ENCODE results near the gene XRCC4. TPM values are rescaled to one million over a fixed set of nuclear protein-coding genes. Genes with fewer than 3 reads are reported as not detected.

Gene XRCC4
- polyA plus RNA-seq, 1 donor from 2014 or later: 22.9 TPM

- Histone ChIP-seq H3K4me2 (ENCODE audit: low read length) (no peak overlapping the region), H3F3A (ENCODE audit: insufficient read depth, low read length, poor library complexity, severe bottlenecking) (no peaks in the 10 kb centered on the region), H3K9me2 (ENCODE audit: insufficient read depth, low read length) (no peaks in the 10 kb centered on the region), H3K27me3 (ENCODE audit: insufficient read depth, low read depth, low read length) (no peaks in the 10 kb centered on the region), H3K4me3 (ENCODE audit: low read length) (no peak overlapping the region), H2AFZ (ENCODE audit: low read depth, low read length) (no peak overlapping the region), H4K20me1 (ENCODE audit: insufficient read depth) (no peaks in the 10 kb centered on the region), H3K27ac (ENCODE audit: low read length) (no peak overlapping the region), H3K36me3 (ENCODE audit: insufficient read depth, low read length) (peaks cover 10% of the 10 kb centered on the region), H3K9ac (ENCODE audit: low read length) (no peak overlapping the region), H3K79me2 (replicated peaks; ENCODE audit: insufficient read depth, low read length) (peaks cover 37% of the 10 kb centered on the region), H3K9me3 (ENCODE audit: low read length) (no peaks in the 10 kb centered on the region)
- no peak for TF ChIP-seq MXI1 (conservative IDR thresholded peaks at IDR 0.05; ENCODE audit: poor library complexity, severe bottlenecking)
- TF ChIP-seq CTCF (IDR thresholded peaks at IDR 0.05; ENCODE audit: poor library complexity, severe bottlenecking): no peak
- TF ChIP-seq TAF1 (IDR thresholded peaks at IDR 0.05; ENCODE audit: low read depth): no peak
- TF ChIP-seq EZH2 (IDR thresholded peaks at IDR 0.05; ENCODE audit: borderline replicate concordance, insufficient read depth, low read length, poor library complexity, severe bottlenecking): no peak
- no peak for TF ChIP-seq EP300 (conservative IDR thresholded peaks at IDR 0.05; ENCODE audit: poor library complexity, severe bottlenecking)
- TF ChIP-seq RAD21 (conservative IDR thresholded peaks at IDR 0.05): no peak
- no peak for TF ChIP-seq SMC3 (conservative IDR thresholded peaks at IDR 0.05; ENCODE audit: poor library complexity)
- no peak for TF ChIP-seq REST (IDR thresholded peaks at IDR 0.05; ENCODE audit: borderline replicate concordance)
- no peak for TF ChIP-seq POLR2AphosphoS5 (IDR thresholded peaks at IDR 0.05)
Measured at GRCh38 chr5:83055166-83055565, 22.2 kb upstream of the XRCC4 start.

GRCh38 chr5:83058726-83059125 lies 18.6 kb upstream of the XRCC4 start:
- no peak for TF ChIP-seq EP300 (conservative IDR thresholded peaks at IDR 0.05; ENCODE audit: poor library complexity, severe bottlenecking)
- no peak for TF ChIP-seq RAD21 (conservative IDR thresholded peaks at IDR 0.05)
- TF ChIP-seq SMC3 (conservative IDR thresholded peaks at IDR 0.05; ENCODE audit: poor library complexity): no peak
- no peak for TF ChIP-seq EZH2 (IDR thresholded peaks at IDR 0.05; ENCODE audit: borderline replicate concordance, insufficient read depth, low read length, poor library complexity, severe bottlenecking)
- TF ChIP-seq MXI1 (conservative IDR thresholded peaks at IDR 0.05; ENCODE audit: poor library complexity, severe bottlenecking): no peak
- no peak for TF ChIP-seq TAF1 (IDR thresholded peaks at IDR 0.05; ENCODE audit: low read depth)
- no peak for TF ChIP-seq CTCF (IDR thresholded peaks at IDR 0.05; ENCODE audit: poor library complexity, severe bottlenecking)
- no peak for TF ChIP-seq POLR2AphosphoS5 (IDR thresholded peaks at IDR 0.05)
- no peak for TF ChIP-seq REST (IDR thresholded peaks at IDR 0.05; ENCODE audit: borderline replicate concordance)
- peaks cover 19% of the 10 kb centered on the region for H3K36me3 ChIP-seq (ENCODE audit: insufficient read depth, low read length)
- no peak overlapping the region for H3K27ac ChIP-seq (ENCODE audit: low read length)

More at GRCh38 chr5:83058726-83059125, 18.6 kb upstream of the XRCC4 start:
- H4K20me1 ChIP-seq (ENCODE audit: insufficient read depth): no peaks in the 10 kb centered on the region
- no peak overlapping the region for H3K4me3 ChIP-seq (ENCODE audit: low read length)
- no peaks in the 10 kb centered on the region for H3K27me3 ChIP-seq (ENCODE audit: insufficient read depth, low read depth, low read length)
- H2AFZ ChIP-seq (ENCODE audit: low read depth, low read length): no peak overlapping the region
- H3K4me2 ChIP-seq (ENCODE audit: low read length): no peak overlapping the region
- H3K9me2 ChIP-seq (ENCODE audit: insufficient read depth, low read length): no peaks in the 10 kb centered on the region
- no peaks in the 10 kb centered on the region for H3K9me3 ChIP-seq (ENCODE audit: low read length)
- no peaks in the 10 kb centered on the region for H3F3A ChIP-seq (ENCODE audit: insufficient read depth, low read length, poor library complexity, severe bottlenecking)
- H3K79me2 ChIP-seq (replicated peaks; ENCODE audit: insufficient read depth, low read length): peaks cover 67% of the 10 kb centered on the region
- H3K9ac ChIP-seq (ENCODE audit: low read length): no peak overlapping the region
